Measurements from ENCODE around the gene ARHGAP26.

Gene ARHGAP26

GRCh38 chr5:142894315-142894714 is 124.1 kb downstream of the ARHGAP26 start:
- TF ChIP-seq CTCF (IDR thresholded peaks at IDR 0.05; ENCODE audit: low read length, missing control alignments): no peak
- DNase-seq (ENCODE audit: low read depth): no peak
- H3K4me3 ChIP-seq (replicated peaks; ENCODE audit: low read depth, low read length): no peak overlapping the region

GRCh38 chr5:142894749-142895148 is 124.6 kb downstream of the ARHGAP26 start:
- TF ChIP-seq CTCF (IDR thresholded peaks at IDR 0.05; ENCODE audit: low read length, missing control alignments): no peak
- peak; percentile 56 for DNase-seq (ENCODE audit: low read depth)
- H3K4me3 ChIP-seq (replicated peaks; ENCODE audit: low read depth, low read length): no peak overlapping the region

DNA sequence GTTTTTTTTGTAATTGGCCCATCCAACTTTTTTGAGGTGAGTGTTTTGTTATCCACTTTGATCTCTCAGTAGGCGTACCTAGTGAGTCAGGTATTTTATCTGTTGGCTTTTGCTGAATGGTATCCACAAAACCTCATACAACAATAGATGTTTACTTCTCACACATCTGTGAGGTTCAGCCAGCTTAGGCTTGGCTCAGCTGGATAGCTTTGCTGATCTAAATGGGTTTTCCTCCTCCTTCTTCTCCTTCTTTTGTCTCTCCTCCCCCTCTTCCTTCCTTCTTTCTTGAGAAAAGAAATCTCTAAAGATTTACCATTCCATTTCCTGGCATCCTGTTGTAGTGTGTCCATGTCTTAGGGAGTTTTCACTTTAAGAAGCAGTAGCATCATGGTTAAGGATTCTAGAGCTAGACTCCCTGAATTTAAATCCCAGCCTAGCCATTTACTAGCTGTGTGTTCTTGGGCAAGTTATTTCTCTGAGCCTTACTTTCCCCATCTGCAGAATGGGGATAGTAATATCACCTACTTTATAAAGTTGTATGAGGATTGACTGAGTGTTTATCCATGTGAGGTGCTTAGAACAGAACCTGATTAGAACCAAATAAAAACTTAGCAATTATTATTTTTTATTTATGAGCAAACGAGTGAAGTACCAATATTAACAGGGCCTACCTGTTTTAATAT is 126.3 kb downstream of the ARHGAP26 start:
- TF ChIP-seq CTCF (IDR thresholded peaks at IDR 0.05; ENCODE audit: low read length, missing control alignments): no peak
- no peak overlapping the region for H3K4me3 ChIP-seq (replicated peaks; ENCODE audit: low read depth, low read length)
- DNase-seq (ENCODE audit: low read depth): no peak

DNA sequence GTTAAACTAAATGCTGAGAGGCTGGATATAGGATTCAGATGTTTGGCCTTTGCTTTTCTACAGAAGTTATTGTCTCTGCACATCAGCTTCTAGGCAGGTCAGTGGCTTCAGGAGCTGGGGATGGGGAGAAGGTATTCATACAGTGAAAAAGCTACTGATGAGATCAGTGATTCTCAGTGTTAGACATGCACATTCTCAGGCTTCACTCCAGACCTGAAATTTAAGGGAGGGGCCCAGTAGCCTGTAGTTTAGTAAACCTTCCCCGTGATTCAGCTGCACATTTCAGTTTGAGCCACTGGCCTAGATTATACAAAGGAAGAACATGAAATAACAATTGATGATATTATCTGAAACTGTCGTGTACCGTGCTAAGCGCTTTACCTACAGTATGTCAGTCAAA is 127.2 kb downstream of the ARHGAP26 start:
- no peak for DNase-seq (ENCODE audit: low read depth)
- no peak overlapping the region for H3K4me3 ChIP-seq (replicated peaks; ENCODE audit: low read depth, low read length)
- TF ChIP-seq CTCF (IDR thresholded peaks at IDR 0.05; ENCODE audit: low read length, missing control alignments): no peak

GRCh38 chr5:142900927-142901326 is 130.8 kb downstream of the ARHGAP26 start:
- no peak for TF ChIP-seq CTCF (IDR thresholded peaks at IDR 0.05; ENCODE audit: low read length, missing control alignments)
- DNase-seq (ENCODE audit: low read depth): peak; percentile 55
- H3K4me3 ChIP-seq (replicated peaks; ENCODE audit: low read depth, low read length): no peak overlapping the region

DNA sequence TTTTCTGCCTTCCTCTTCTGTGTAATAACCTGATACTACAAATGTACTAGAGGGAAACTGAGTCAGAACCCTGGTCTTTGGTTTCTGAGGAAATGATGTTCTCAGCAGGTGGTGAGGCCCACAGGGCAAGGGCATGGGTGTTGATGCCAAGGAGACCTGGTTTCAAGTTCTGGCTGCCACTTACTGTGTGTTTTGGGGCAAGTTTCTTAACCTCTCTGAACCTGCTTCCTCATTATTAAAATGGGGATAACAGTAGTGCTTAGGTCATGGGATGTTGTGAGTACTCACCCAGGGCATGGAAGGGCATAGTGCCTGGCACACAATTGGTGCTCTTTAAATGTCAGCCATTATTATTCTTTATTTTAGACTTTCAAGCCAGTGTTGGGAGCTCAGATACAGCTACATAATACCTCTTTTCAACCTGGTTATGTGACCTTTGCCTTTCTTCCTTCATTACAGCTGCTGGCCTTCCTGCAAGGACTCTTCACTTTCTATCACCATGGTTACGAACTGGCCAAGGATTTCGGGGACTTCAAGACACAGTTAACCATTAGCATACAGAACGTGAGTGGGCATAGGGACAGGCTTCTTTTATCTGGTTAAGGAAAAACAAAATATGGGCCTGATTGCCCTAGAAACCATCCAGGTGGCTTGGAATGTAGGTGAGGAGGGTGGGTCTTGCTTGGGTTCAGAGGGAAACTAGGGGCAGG is 131.5 kb downstream of the ARHGAP26 start:
- H3K4me3 ChIP-seq (replicated peaks; ENCODE audit: low read depth, low read length): no peak overlapping the region
- no peak for TF ChIP-seq CTCF (IDR thresholded peaks at IDR 0.05; ENCODE audit: low read length, missing control alignments)
- DNase-seq (ENCODE audit: low read depth): no peak

All from fibroblast of pulmonary artery (primary cell).